Activated CD4-positive, alpha-beta T cell treated with anti-CD3 and anti-CD28 coated beads, Interleukin-2, amount 50 U/mL, for 16 hours (primary cell): ENCODE measurements around the gene NFASC.

Experiments
- DNase-seq: peaks from one replicate; pipeline ENCODE4 v3.0.0-alpha.2; 2020

The NFASC gene

GRCh38 chr1:204870160-204870912, at the start of gene NFASC:
Gene NFASC, plus strand, starts transcription at chr1:204870862. Its CDS starts 73,454 bp downstream, at chr1:204944316.
- DNase-seq: no peak

GRCh38 chr1:204821476-204821875, 49.2 kb upstream of the NFASC start:
- no peak for DNase-seq

GRCh38 chr1:204821924-204822323, 48.7 kb upstream of the NFASC start:
- no peak for DNase-seq

DNA sequence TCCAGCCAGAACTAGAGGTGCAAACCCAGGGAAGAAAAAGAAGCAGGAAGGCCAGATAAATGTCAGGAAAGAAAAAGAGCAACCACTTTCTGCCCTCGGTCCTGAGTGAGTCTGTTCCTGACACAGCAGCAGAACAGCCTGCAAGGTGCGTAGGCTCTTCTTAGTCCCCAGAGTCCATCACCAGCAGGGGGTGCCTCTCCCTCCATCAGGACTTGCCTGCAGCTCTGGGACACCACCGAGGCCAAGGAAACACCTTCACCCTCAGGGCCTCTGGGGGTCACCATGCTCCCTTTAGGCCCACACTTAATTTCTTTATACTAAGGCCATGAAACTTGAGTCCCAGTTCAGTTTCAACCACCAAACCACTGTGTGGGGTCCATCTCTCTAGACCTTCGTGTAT, 43.7 kb upstream of the NFASC start:
- peak; percentile 27 for DNase-seq

DNA sequence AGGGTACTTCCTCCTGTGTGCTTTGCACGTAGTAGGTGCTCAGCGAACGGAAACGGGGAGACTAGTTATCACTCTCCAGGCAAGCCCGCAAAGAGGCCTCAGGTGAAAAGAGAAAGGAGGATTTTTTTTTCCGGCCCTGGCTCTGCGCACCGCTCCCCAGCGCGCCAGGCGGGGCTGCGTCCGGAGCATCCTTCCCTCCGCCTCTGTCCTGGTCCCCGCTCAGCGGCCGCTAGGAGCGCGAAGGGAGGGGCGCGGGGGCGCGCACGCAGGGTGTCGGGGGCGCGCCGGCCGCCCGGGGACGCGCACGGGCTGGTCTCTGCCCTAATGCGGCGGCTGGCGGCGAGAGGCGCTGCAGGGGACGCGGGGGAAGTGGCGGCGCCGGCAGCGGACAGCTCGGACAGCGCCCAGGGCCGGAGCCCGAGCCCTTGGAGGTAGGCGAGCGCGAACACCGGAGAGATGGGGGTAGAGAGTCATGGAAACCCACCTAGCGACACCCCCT, 42.3 kb upstream of the NFASC start:
- peak; percentile 28 for DNase-seq

- DNase-seq: no peak
These were observed 41.4 kb upstream of the NFASC start for GRCh38 chr1:204829133-204829825.

- no peak for DNase-seq
These were observed 39.9 kb upstream of the NFASC start for GRCh38 chr1:204830747-204831146.

- no peak for DNase-seq
These were observed 39.5 kb upstream of the NFASC start for GRCh38 chr1:204831186-204831585.

GRCh38 chr1:204834336-204834735, 36.3 kb upstream of the NFASC start:
- DNase-seq: no peak

GRCh38 chr1:204834752-204835151, 35.9 kb upstream of the NFASC start:
- no peak for DNase-seq

DNA sequence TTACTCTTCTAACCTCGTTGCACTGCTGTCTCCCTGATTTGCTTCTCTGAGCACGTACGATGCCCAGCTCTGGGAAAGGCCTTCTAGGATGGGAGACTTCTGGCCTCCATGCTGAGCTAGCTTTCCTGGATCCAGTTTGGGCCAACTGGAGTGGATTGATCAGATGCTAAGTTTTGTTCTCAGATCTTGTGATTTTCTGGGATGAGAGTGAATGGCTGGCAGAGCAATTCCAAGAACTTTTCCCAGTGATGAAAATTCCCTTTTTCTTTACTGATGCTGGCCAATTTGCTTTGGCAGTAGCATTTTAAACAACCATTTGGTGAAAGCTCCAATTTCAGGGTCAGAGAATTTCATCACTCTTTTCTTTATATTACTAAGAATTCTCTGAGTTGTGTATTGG, 34.9 kb upstream of the NFASC start:
- no peak for DNase-seq

DNA sequence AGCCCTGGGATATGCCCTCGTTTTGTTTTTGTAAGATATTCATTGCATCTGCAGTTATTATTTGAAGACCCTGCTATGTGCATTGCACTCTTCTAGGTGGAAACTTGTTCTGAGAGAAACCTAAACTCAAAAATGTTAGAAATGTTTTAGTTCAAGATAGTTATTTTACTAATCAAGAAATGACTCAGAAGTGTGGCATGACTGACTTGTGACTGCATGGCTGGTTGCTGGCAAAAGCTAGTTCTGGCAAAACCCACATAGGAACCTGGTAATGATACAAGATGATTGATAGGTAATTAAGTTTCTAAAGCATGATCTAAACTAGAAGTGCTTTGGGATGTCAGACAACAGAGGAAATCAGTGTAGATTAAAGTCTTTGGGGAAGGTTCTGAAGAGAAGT, 33.8 kb upstream of the NFASC start:
- no peak for DNase-seq

DNA sequence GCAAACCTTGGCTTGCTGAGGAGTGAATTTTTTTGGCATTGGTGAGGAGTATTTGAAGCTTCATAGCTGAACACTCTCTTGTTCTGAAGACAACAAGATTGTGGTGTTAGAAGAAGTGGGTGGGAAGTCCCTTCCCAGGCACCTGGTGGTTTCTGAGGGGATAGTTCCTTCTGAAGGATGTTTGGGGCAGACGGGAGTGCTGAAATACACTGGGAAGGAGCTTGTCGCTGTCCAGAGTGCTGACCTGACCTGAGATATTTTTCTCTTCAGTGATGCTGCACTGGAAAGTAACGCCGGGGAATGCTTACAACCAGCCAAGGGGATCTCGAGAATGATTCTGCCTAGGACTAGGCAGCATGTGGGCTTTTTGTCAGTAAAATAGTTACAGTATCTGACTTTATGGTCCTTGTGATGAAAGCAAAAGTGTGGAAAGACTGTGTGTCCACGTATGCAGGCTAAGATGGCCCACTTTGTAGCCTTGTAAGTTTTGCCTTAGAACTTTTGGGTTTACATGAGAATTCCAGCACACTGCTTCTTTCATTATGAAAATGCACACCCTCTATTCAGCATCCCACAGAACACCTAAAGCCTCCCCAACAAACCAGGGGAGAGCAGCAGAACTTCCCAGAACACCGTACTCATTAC, 33.1 kb upstream of the NFASC start:
- DNase-seq: peak; percentile 11

- DNase-seq: no peak
These were observed 29.3 kb upstream of the NFASC start for GRCh38 chr1:204841316-204841715.

DNA sequence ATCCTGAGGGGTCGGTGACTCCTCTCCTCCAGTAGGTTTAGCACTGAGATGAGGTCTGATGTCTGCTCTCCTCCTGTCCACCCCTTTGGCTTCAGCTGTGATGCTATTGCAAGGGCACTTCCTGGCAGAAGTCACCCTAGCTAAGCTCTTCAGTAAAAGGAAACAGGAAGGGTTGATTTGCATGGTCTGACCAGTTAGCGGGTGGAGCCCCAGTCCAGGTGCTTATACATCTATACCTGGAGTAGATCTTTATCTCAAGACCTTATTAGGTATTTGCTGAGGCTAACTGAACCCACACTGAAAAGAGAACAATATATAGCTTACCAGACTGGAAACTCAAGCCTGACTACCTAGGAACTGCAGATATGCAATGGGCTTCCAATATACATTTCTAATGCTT, 28.9 kb upstream of the NFASC start:
- DNase-seq: no peak

- no peak for DNase-seq
These were observed 28.3 kb upstream of the NFASC start for GRCh38 chr1:204842369-204842768.

- no peak for DNase-seq
These were observed 27.8 kb upstream of the NFASC start for GRCh38 chr1:204842892-204843291.

- no peak for DNase-seq
These were observed 24.1 kb upstream of the NFASC start for GRCh38 chr1:204846546-204846945.

DNA sequence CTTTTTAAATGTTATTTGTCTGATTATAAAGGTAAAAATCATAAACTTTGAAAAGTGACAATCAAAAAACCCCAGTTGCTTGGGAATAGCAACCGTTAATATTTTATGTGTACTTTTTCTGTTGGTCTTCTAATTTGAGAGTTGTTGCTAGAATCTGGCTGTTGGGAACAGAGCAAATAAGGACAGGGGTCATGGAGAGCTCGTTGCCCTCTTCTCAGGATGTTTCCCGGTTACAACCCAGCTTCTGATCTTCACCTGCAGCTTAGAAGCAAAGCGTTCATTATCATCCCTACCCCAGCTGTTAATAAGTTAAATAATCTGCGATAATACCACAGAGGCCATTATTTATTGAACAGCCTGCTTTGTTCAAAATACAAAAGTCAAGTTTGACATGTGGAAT, 22.1 kb upstream of the NFASC start:
- no peak for DNase-seq

- DNase-seq: no peak
These were observed 17.8 kb upstream of the NFASC start for GRCh38 chr1:204852854-204853253.

GRCh38 chr1:204853436-204853835, 17.2 kb upstream of the NFASC start:
- DNase-seq: no peak

- DNase-seq: no peak
These were observed 16.4 kb upstream of the NFASC start for GRCh38 chr1:204854286-204854685.

DNA sequence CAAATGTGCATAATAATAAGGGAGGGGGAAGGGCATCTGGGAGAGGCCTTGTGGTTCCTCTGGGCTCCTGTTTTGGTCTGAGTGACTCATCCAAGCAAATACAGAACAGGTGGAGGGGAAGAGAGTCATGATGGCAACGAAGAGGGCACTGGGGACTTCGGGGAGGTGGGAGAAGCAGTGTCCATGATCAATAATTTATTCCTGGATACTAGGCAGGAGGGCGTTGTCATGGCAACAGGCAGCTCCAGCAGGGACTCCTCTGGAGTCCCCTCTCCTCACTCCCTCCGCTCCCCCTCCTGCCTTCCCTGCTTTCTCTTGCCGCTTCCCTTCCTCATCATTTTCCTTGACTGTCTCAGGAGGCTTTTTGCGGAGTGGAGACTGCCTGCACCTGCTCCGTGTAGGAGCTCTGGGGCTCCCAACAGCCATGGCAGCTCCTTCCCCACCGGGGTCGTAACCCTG, 12.3 kb upstream of the NFASC start:
- no peak for DNase-seq

- no peak for DNase-seq
These were observed 10.8 kb upstream of the NFASC start for GRCh38 chr1:204859861-204860267.
